ENCODE data around the gene EPB41L2.
"Not testable (repeated sequence)": the region's sequence is repeated elsewhere in the genome, so short reads cannot be mapped to it uniquely, and the experiment has no call there.

The EPB41L2 gene

DNA sequence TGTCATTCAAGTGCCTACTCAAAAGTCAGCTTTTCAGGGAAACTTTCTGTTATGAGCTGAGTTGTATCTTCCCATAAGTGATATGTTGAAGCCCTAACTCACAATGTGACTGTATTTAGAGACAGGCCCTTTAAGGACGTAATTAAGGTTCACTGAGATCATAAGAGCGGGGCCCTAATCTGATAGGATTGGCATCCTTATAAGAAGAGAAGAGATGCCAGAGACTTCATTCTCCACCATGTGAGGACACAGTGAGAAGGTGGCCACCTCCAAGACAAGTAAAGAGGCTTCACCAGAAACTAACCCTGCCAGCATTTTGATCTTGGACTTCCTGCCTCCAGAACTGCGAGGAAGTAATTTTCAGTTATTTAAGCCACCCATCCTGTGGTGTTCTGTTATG, 248.5 kb downstream of the EPB41L2 start:
- no peak overlapping the region for H3K27ac ChIP-seq (ENCODE audit: low read length)
- no peaks in the 10 kb centered on the region for H3K36me3 ChIP-seq (ENCODE audit: control insufficient read depth, insufficient read depth, low read length)
- H3K27me3 ChIP-seq (ENCODE audit: control insufficient read depth, insufficient read depth, low read length), result no peaks in the 10 kb centered on the region
- no CpG with 5 or more reads among the region's 3 CpGs for WGBS (ENCODE audit: insufficient coverage, insufficient read length)
- no peaks in the 10 kb centered on the region for H3K9me3 ChIP-seq (ENCODE audit: control insufficient read depth, insufficient read depth, low read length)
- no peaks in the 10 kb centered on the region for H3K4me1 ChIP-seq (ENCODE audit: control insufficient read depth, insufficient read depth, low read length)
- DNase-seq (ENCODE audit: low read depth, low spot score), result no peak
- H3K4me3 ChIP-seq (ENCODE audit: low read length), result no peak overlapping the region

DNA sequence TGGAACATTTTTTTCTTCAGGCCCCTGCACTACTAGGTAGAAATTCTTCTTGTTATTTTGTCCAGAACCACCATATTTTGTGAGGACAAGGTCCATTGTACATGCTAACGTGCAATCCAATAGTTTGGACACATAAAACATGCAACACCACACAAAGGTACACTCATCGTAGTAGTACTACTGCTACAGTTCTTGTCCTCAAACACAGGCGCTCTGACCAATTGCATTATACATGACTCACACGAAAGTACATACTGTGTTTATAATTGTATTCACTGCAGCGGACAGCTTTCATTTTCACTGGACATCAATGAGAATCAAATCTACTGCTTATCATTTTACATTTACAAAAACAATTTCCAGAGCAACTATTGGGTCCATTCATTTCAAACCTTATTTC, 251.1 kb downstream of the EPB41L2 start:
- no peaks in the 10 kb centered on the region for H3K36me3 ChIP-seq (ENCODE audit: control insufficient read depth, insufficient read depth, low read length)
- WGBS (ENCODE audit: insufficient coverage, insufficient read length), result no CpG with 5 or more reads among the region's 5 CpGs
- no peaks in the 10 kb centered on the region for H3K27me3 ChIP-seq (ENCODE audit: control insufficient read depth, insufficient read depth, low read length)
- H3K4me1 ChIP-seq (ENCODE audit: control insufficient read depth, insufficient read depth, low read length), result no peaks in the 10 kb centered on the region
- no peak overlapping the region for H3K27ac ChIP-seq (ENCODE audit: low read length)
- DNase-seq (ENCODE audit: low read depth, low spot score), result no peak
- H3K4me3 ChIP-seq (ENCODE audit: low read length), result no peak overlapping the region
- H3K9me3 ChIP-seq (ENCODE audit: control insufficient read depth, insufficient read depth, low read length), result no peaks in the 10 kb centered on the region

DNA sequence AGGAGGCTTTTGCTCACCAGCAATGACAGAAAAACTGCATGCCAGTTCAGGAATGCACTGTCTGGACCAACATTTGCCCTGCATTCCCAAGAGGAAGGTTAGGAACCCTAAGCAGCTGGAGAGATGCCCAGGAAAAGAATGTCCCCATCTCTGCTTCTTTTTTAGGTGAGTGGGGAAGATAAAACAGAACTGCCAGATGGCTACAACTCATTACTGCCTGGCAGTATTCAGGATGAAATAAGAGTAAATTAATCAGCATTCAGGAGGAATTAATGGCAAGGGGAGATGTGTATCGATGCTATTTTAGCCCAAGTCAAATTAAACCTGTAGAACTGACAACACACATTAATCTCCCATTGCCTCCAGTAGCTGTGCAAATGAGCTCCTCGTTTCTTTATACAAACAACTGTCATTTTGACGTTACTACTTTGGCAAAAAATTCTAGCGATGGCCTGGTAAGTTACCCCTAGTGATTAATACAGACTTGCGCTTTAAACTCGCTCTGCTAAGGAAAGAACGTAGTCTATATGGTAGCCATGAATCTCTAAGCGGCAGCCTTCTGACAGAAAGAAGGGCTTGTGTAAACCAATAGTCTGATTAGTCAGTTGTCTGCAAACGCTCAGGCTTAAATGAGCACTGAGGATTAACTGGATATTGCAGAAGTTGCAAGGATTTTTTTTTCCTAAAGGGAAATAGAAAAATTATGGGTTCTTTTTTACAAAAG, 252.6 kb downstream of the EPB41L2 start:
- Histone ChIP-seq H3K27me3 (ENCODE audit: control insufficient read depth, insufficient read depth, low read length) (no peaks in the 10 kb centered on the region), H3K27ac (ENCODE audit: low read length) (no peak overlapping the region), H3K9me3 (ENCODE audit: control insufficient read depth, insufficient read depth, low read length) (no peaks in the 10 kb centered on the region), H3K36me3 (ENCODE audit: control insufficient read depth, insufficient read depth, low read length) (no peaks in the 10 kb centered on the region), H3K4me1 (ENCODE audit: control insufficient read depth, insufficient read depth, low read length) (no peaks in the 10 kb centered on the region), H3K4me3 (ENCODE audit: low read length) (no peak overlapping the region)
- DNase-seq (ENCODE audit: low read depth, low spot score), result no peak
- no CpG with 5 or more reads among the region's 9 CpGs for WGBS (ENCODE audit: insufficient coverage, insufficient read length)

GRCh38 chr6:130801368-130801767, 261.7 kb downstream of the EPB41L2 start:
- H3K4me3 ChIP-seq (ENCODE audit: low read length); H3K27ac ChIP-seq (ENCODE audit: low read length); H3K27me3 ChIP-seq (ENCODE audit: control insufficient read depth, insufficient read depth, low read length); DNase-seq (ENCODE audit: low read depth, low spot score); H3K9me3 ChIP-seq (ENCODE audit: control insufficient read depth, insufficient read depth, low read length); H3K4me1 ChIP-seq (ENCODE audit: control insufficient read depth, insufficient read depth, low read length); H3K36me3 ChIP-seq (ENCODE audit: control insufficient read depth, insufficient read depth, low read length): not testable (repeated sequence)
- WGBS (ENCODE audit: insufficient coverage, insufficient read length), result no CpG with 5 or more reads among the region's 37 CpGs

DNA sequence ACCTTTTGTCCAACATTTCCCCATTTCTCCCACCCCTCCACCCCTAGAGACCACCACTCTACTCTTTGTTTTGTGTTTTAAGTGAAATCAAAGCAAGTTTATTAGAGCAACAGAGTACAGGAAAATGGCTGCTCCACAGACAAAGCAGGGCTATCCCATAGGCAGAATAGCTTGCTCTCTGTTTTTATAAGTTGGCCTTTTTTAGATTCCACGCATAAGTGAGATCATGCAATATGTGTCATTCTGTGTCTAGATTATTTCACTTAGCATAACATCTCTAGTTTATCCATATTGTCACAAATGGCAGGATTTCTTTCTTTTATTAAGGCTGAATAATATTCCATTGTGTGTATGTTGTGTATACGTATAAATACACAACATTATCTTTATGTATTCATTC, 266.0 kb downstream of the EPB41L2 start:
- Histone ChIP-seq H3K36me3 (ENCODE audit: control insufficient read depth, insufficient read depth, low read length) (no peaks in the 10 kb centered on the region), H3K4me1 (ENCODE audit: control insufficient read depth, insufficient read depth, low read length) (0 out of 2 replicates have a peak, but pooled peaks cover 1% of the 10 kb centered on the region), H3K4me3 (ENCODE audit: low read length) (no peak overlapping the region), H3K9me3 (ENCODE audit: control insufficient read depth, insufficient read depth, low read length) (no peaks in the 10 kb centered on the region), H3K27me3 (ENCODE audit: control insufficient read depth, insufficient read depth, low read length) (no peaks in the 10 kb centered on the region), H3K27ac (ENCODE audit: low read length) (no peak overlapping the region)
- no peak for DNase-seq (ENCODE audit: low read depth, low spot score)
- no CpG with 5 or more reads among the region's 2 CpGs for WGBS (ENCODE audit: insufficient coverage, insufficient read length)

DNA sequence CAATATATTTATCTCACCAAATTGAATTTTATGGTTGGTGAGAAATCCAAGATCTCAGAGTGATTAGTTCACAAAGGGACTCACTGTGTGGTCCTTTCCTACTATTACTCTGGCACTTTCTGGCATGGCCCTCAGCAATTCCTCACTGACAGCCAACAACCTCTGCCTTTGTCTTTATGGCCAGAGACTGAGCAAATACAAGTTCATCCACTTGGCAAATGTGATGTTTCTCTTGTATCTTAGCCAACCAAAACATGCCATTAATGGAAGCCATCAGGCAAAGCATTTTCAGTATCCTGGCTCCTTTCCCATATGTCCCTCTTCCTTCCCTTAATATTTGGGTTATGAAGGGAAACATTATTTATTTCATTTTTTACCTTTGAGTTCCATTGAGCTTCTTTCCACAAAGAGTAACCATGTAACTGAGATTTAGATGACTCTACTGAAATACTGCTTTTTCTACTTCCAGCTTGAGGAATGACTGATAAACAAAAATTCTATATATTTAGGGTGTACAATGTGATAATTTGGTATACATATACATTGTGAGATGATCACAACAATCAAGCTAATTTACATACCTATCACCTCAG, 266.6 kb downstream of the EPB41L2 start:
- Histone ChIP-seq H3K27ac (ENCODE audit: low read length) (no peak overlapping the region), H3K36me3 (ENCODE audit: control insufficient read depth, insufficient read depth, low read length) (no peaks in the 10 kb centered on the region), H3K4me3 (ENCODE audit: low read length) (no peak overlapping the region), H3K27me3 (ENCODE audit: control insufficient read depth, insufficient read depth, low read length) (no peaks in the 10 kb centered on the region), H3K4me1 (ENCODE audit: control insufficient read depth, insufficient read depth, low read length) (0 out of 2 replicates have a peak, but pooled peaks cover 1% of the 10 kb centered on the region), H3K9me3 (ENCODE audit: control insufficient read depth, insufficient read depth, low read length) (no peaks in the 10 kb centered on the region)
- no peak for DNase-seq (ENCODE audit: low read depth, low spot score)

DNA sequence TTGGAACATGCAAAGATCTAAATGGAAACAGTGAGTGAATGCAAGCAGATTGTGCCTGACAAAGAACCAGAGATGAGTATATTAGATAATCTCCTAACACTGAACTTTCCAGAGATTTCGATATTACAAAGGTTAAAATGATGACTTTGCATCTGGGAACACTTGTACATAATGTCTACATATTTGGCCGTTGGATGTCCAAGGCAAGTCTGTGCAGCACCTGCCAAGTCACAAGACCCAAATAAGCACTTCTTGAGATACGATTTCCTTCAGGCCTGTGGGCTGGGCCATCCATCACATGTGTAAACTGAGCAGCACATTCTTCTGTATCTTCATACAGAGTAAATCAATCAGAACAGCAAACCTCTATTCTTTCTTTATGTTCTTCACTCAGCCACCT, 268.3 kb downstream of the EPB41L2 start:
- DNase-seq (ENCODE audit: low read depth, low spot score), result no peak

DNA sequence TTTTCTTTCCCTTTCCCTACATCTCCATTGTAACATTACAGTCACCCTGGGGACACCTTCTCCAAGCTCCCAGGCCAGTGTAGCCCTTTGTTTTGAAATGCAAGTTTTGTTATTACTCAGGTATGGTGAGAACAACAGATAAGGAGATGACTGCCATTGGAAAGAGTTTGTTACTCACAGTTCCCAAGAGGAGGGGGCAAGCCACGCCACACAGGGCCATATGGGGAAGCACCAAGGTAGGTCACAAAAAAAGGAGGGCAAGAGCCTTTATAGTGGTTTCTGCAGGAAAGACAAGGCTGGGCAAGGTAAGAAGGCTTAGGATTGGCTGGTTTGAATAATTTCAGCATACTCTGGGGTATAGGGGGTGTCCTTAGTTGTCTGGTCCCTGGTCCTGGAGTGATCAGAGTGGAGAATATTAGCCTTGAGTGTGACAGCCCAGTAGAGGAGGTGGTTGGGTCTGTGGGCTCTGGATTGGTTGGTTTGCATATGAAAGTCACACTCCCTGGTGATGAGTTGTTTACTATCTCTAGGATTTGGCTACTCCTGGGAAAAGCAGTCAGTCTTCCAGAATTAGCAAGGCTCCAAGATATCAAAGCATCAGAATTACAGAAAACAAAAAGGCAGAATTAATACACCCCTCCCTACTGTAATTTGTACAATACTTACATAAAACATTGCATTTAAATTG, 268.9 kb downstream of the EPB41L2 start:
- no CpG with 5 or more reads among the region's 1 CpG for WGBS (ENCODE audit: insufficient coverage, insufficient read length)
- Histone ChIP-seq H3K27me3 (ENCODE audit: control insufficient read depth, insufficient read depth, low read length) (no peaks in the 10 kb centered on the region), H3K36me3 (ENCODE audit: control insufficient read depth, insufficient read depth, low read length) (no peaks in the 10 kb centered on the region), H3K27ac (ENCODE audit: low read length) (no peak overlapping the region), H3K4me3 (ENCODE audit: low read length) (no peak overlapping the region), H3K9me3 (ENCODE audit: control insufficient read depth, insufficient read depth, low read length) (no peaks in the 10 kb centered on the region), H3K4me1 (ENCODE audit: control insufficient read depth, insufficient read depth, low read length) (0 out of 2 replicates have a peak, but pooled peaks cover 1% of the 10 kb centered on the region)
- no peak for DNase-seq (ENCODE audit: low read depth, low spot score)

More for the DNA sequence above, 268.3 kb downstream of the EPB41L2 start:
- H3K27ac ChIP-seq (ENCODE audit: low read length), result no peak overlapping the region
- no peaks in the 10 kb centered on the region for H3K9me3 ChIP-seq (ENCODE audit: control insufficient read depth, insufficient read depth, low read length)
- no peak overlapping the region for H3K4me3 ChIP-seq (ENCODE audit: low read length)
- WGBS (ENCODE audit: insufficient coverage, insufficient read length), result no CpG with 5 or more reads among the region's 3 CpGs
- H3K4me1 ChIP-seq (ENCODE audit: control insufficient read depth, insufficient read depth, low read length), result 0 out of 2 replicates have a peak, but pooled peaks cover 1% of the 10 kb centered on the region
- H3K36me3 ChIP-seq (ENCODE audit: control insufficient read depth, insufficient read depth, low read length), result no peaks in the 10 kb centered on the region
- H3K27me3 ChIP-seq (ENCODE audit: control insufficient read depth, insufficient read depth, low read length), result no peaks in the 10 kb centered on the region
